ENCODE results near the gene SELENOW. TPM values are rescaled to one million over a fixed set of nuclear protein-coding genes. Genes with fewer than 3 reads are reported as not detected.
"Not testable (repeated sequence)": the region's sequence is repeated elsewhere in the genome, so short reads cannot be mapped to it uniquely, and the experiment has no call there.

Gene SELENOW
- total RNA-seq, 1 donor from 2014 or later: 1,241 TPM

GRCh38 chr19:47755065-47755761 is 23.3 kb upstream of the SELENOW start:
- intact Hi-C loops (cut with DNase I): no loop called here
- ATAC-seq (ENCODE audit: poor library complexity) (no peak), DNase-seq (no peak)

DNA sequence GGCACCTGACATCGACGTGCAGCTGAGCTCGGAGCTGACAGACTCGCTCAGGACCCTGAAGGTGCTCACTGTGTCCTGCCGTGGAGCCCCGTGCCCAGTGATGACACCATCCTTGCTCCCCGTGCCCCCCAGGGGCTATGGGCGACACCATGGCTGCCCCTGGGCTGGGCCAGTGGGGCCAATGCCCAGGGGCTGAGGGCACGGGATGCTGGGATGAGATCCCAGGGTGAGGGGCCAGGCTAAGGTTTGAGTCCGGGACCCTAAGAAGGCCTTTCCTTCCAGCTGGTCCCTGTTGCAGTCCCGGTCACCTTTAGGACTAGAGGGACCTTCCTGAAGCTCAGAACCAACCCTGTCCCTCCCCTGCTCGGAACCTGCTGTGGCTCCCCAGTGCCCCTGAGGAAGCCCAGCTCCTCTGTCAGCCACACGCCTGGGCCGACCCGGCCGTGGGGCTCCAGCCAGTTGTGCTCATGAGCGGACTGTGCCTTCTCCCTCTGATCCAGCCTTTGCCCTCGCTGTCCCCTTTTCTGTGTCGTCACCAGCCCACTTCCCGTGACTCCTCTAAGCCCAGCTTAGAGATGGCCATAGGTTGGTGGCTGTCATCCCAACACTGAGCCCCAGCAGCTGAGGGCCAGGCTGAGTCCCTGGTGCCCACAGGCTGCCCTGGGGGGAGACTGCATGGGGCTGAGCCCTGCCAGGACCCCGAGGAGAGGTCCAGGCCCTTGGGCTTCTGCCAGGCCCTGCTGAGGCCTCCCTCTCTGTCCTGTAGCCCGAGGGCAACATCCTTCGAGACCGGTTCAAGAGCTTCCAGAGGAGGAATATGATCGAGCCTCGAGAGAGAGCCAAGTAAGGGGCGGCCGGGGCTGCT is 22.5 kb upstream of the SELENOW start:
- no peak for DNase-seq
- intact Hi-C loops (cut with DNase I): no loop called here

GRCh38 chr19:47756627-47756929 is 21.9 kb upstream of the SELENOW start:
- ATAC-seq (ENCODE audit: poor library complexity) (no peak), DNase-seq (no peak)
- intact Hi-C loops (cut with DNase I): no loop called here

More for the DNA sequence above, 22.5 kb upstream of the SELENOW start:
- no peak for ATAC-seq (ENCODE audit: poor library complexity)

DNA sequence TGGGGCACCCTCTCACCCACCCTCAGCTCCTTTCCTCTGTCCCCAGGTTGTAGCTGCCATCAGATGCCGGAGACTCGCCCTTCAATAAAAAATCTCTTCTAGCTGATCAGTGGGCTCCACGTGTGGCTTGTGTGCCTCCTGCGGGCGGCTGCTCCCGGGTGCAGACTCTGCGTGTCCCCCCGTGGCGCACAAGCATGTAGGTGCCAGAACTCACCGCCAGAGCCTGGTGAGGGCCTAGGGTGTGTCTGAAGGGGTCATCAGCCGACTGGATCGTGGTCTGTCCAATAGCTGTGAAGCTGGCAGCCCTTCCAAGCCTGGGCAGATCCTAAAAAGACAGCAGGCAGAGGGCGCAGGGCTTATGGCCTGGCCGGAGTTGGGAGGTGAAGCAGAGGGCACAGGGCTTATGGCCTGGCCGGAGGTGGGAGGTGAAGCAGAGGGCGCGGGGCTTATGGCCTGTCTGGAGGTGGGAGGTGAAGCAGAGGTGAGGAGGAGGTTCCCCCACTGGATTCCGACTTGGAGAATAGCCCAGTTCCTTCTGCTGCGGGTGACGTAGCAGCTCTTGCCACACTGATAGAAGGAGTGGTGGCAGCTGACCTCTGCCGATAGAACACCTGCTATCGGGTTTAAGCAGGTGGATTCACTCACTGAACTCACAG is 21.4 kb upstream of the SELENOW start:
- intact Hi-C loops (cut with DNase I): no loop called here
- DNase-seq (no peak), ATAC-seq (ENCODE audit: poor library complexity) (peak; percentile 38)

GRCh38 chr19:47757617-47758442 is 20.7 kb upstream of the SELENOW start:
- intact Hi-C loops (cut with DNase I): no loop called here
- no peak for ATAC-seq (ENCODE audit: poor library complexity)
- DNase-seq: no peak

DNA sequence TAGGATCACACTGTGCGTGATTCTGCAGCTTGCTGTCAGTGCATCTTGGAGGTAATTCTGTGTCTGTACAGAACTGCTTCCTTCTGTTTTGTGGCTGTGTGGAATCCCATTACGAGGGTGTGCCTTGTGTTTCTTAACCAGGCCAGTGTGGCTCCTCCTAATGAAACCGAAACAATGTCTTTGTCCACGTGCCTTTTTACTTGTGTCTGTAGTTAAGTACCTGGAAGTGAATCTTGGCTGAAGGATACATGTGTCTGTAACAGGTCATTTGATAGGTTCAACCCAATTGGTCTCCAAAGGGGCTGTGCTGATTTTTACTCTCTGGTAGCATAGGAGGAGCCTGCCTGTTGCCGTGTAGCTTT is 20.1 kb upstream of the SELENOW start:
- DNase-seq (no peak), ATAC-seq (ENCODE audit: poor library complexity) (no peak)
- intact Hi-C loops (cut with DNase I): no loop called here

DNA sequence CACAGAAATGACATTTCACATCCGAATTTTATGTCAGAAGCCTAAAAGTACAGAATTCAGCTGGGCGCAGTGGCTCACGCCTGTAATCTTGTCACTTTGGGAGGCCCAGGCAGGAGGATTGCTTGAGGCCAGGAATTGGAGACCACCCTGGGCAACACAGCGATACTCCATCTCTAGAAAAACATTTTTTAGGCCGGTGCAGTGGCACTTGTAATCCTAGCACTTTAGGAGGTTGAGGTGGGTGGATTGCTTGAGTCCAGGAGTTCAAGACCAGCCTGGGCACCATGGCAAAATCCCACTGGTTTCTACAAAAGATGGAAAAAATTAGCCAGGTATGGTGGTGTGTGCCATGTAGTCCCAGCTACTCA is 17.9 kb upstream of the SELENOW start:
- intact Hi-C loops (cut with DNase I): no loop called here
- DNase-seq (no peak), ATAC-seq (ENCODE audit: poor library complexity) (no peak)

- DNase-seq: no peak
- intact Hi-C loops (cut with DNase I): no loop called here
These were observed 16.9 kb upstream of the SELENOW start for GRCh38 chr19:47761566-47761965.

GRCh38 chr19:47762151-47762550 is 16.4 kb upstream of the SELENOW start:
- ATAC-seq (ENCODE audit: poor library complexity) (no peak), DNase-seq (no peak)
- intact Hi-C loops (cut with DNase I): no loop called here

More at GRCh38 chr19:47761566-47761965, 16.9 kb upstream of the SELENOW start:
- ATAC-seq (ENCODE audit: poor library complexity): no peak

DNA sequence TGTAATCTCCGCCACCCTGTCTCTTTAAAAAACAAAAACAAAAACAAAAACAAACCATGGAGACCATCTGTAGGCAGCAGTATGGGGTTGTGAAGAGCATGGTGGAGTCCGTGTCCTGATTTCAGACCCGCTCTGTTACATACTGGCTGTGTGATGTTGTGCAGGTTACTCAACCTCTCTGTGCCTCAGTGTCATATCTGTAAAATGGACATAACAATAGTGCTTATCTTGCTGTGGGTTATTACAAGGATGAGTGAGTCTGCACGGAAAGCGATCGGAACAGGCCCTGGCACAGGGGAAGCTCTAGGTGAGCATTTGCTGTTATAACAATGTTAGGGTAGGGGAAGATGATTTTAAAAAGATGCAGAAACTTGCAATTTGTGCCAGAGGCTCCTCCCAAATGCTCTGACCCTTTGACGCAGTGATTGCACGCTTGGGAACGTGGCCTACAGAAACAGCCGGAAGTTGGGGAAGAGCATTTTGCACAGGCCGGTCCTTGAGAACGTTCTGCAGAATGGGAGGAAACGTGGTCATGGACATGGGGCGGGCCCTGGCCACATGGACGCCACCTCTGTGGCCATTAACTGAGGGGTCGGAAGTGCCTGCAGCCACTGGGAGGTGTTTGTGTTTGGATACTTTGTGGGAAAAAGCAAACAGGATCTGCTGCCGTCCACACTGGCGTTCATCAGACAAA is 15.7 kb upstream of the SELENOW start:
- intact Hi-C loops (cut with DNase I): no loop called here
- DNase-seq: peak; percentile 57
- no peak for ATAC-seq (ENCODE audit: poor library complexity)

DNA sequence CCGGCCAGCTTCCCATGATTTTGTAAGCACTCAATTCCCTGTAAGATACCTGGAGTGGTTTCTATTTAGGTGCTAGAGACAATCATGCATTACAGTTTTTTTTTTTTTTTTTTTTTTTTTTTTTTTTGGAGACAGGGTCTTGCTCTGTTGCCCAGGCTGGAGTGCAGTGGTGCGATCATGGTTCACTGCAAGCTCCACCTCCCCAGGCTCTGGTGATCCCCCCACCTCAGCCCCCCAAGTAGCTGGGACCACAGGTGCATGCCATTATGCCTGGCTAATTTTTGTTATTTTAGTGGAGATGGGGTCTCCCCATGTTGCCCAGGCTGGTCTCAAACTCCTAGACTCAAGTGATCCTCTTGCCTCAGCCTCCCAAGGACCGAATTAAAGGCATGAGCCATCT is 13.8 kb upstream of the SELENOW start:
- ATAC-seq (ENCODE audit: poor library complexity); intact Hi-C loops (cut with DNase I); DNase-seq: not testable (repeated sequence)

GRCh38 chr19:47765523-47766358 is 12.8 kb upstream of the SELENOW start:
- ATAC-seq (ENCODE audit: poor library complexity) (peak; percentile 85), DNase-seq (peak; percentile 83)
- intact Hi-C loops (cut with DNase I): loop anchor here (2.0 kb wide), 1 partner anchor 23 kb away; no protein-coding TSS in a partner anchor

GRCh38 chr19:47766359-47766620 is 12.2 kb upstream of the SELENOW start:
- ATAC-seq (ENCODE audit: poor library complexity): no peak
- DNase-seq: no peak
- intact Hi-C loops (cut with DNase I): loop anchor here (2.0 kb wide), 1 partner anchor 23 kb away; no protein-coding TSS in a partner anchor

GRCh38 chr19:47766670-47767069 is 11.8 kb upstream of the SELENOW start:
- intact Hi-C loops (cut with DNase I): loop anchor here (2.0 kb wide), 1 partner anchor 22 kb away; no protein-coding TSS in a partner anchor
- no peak for DNase-seq
- ATAC-seq (ENCODE audit: poor library complexity): no peak

GRCh38 chr19:47767349-47767748 is 11.2 kb upstream of the SELENOW start:
- no peak for DNase-seq
- intact Hi-C loops (cut with DNase I): loop anchor here (2.0 kb wide), 1 partner anchor 21 kb away; no protein-coding TSS in a partner anchor
- ATAC-seq (ENCODE audit: poor library complexity): no peak

DNA sequence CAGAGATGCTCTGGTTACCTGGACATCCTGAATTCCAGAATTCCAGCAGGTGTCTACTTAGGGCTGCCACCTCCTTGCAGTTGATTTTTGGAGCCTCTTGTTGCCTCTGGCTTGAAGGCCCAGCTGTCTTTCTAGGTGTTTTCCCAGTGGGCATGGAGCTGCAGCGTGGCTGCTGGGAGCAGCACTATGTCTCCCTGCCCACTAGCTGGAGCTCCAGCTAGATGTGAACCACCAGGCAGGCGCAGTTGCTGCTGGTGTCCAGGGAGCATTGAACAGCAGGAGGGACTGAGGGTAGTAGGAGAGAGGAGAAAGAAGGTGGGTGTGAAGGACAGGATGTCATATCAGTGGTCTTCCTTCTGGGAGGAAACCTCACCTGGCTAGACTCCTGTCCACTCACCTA is 9.9 kb upstream of the SELENOW start:
- DNase-seq (no peak), ATAC-seq (ENCODE audit: poor library complexity) (no peak)
- intact Hi-C loops (cut with DNase I): no loop called here

DNA sequence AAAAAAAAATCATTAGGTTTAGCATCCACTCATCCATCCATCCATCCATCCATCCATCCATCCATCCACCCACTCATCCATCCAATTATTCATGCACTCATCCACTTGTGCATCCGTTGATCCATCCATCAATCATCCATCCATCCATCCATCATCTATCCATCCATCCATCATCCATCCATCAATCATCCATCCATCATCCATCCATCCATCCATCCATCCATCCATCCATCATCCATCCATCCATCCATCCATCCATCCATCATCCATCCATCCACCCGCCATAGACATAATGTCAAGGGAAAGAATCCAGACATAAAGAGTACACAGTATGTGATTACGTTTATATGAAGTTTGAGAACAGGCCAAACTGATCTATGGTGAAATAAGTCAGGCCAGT is 9.0 kb upstream of the SELENOW start:
- intact Hi-C loops (cut with DNase I): no loop called here
- ATAC-seq (ENCODE audit: poor library complexity) (no peak), DNase-seq (no peak)

- DNase-seq; intact Hi-C loops (cut with DNase I); ATAC-seq (ENCODE audit: poor library complexity): not testable (repeated sequence)
These were observed 7.2 kb upstream of the SELENOW start for GRCh38 chr19:47771291-47771690.
